ENCODE results near the gene GATA5.

The GATA5 gene

DNA sequence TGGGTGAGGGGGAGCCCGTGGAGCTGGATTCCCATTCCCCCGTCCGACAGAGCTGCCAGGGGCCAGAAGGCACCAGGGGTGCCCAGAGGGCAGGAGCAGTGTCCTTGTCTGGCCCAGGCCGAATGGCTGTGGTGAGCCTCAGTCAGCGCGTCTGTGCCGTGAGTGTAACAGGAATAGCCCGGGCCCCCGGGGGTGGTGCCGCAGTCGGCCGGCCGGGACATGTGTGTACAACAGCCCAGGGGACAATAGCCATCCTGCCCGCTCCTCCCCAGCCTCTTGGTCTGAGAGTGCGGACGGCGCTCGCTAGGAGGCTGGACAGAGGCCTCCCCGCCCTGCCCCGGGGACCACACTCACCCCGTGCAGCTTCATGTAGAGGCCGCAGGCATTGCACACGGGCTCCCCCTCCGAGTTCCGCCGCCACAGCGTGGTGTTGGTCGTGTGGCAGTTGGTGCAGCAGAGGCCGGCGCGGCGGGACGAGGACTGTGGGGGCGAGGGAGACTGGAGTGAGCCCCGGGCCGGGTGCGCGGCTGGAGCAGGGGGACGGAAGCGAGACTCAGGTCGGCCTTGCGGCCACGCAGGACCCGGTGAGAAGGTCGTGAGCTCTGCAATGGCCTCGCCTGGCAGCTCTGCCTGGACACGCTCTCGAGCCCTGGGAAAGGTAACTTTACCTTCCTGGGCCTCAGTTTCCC, 9.6 kb downstream of the GATA5 start:
- no peak for ATAC-seq (replicated peaks)
- Mint-ChIP-seq H3K4me1 (no peaks in the 10 kb centered on the region), H3K9me3 (no peaks in the 10 kb centered on the region), H3K27ac (no peak overlapping the region), H3K27me3 (peaks cover 22 to 23% of the 10 kb centered on the region in 2 donors), H3K36me3 (no peaks in the 10 kb centered on the region), H3K4me3 (no peak overlapping the region)
- no peak for DNase-seq

GRCh38 chr20:62464990-62465389, 10.8 kb downstream of the GATA5 start:
- no peaks in the 10 kb centered on the region for H3K36me3 Mint-ChIP-seq
- H3K27ac Mint-ChIP-seq: no peak overlapping the region
- H3K9me3 Mint-ChIP-seq: no peaks in the 10 kb centered on the region
- no peaks in the 10 kb centered on the region for H3K4me1 Mint-ChIP-seq
- peaks cover 12 to 24% of the 10 kb centered on the region in 2 donors for H3K27me3 Mint-ChIP-seq
- ATAC-seq (replicated peaks) (no peak), DNase-seq (no peak)
- H3K4me3 Mint-ChIP-seq: no peak overlapping the region

DNA sequence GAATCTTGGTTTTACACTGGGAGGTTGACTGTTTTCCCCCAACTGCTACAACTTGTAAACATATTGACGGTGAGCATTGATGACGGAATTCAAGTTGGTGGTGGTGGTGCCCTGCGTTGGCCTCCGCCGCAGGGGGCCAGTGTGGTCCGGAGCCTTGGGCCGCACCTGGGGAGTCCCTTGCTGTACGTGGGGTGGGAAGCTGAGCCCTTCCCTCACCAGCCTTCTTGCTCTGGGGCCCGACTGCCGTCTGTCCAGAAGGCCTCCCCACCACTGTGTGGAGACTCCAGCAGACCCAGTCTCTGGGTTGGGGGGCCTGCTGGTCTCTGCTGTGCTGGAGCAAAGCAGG, 11.4 kb downstream of the GATA5 start:
- DNase-seq: no peak
- Mint-ChIP-seq H3K27me3 (peaks cover 7 to 18% of the 10 kb centered on the region in 2 donors), H3K4me3 (no peak overlapping the region), H3K27ac (no peak overlapping the region), H3K4me1 (no peaks in the 10 kb centered on the region), H3K9me3 (no peaks in the 10 kb centered on the region), H3K36me3 (no peaks in the 10 kb centered on the region)
- no peak for ATAC-seq (replicated peaks)

DNA sequence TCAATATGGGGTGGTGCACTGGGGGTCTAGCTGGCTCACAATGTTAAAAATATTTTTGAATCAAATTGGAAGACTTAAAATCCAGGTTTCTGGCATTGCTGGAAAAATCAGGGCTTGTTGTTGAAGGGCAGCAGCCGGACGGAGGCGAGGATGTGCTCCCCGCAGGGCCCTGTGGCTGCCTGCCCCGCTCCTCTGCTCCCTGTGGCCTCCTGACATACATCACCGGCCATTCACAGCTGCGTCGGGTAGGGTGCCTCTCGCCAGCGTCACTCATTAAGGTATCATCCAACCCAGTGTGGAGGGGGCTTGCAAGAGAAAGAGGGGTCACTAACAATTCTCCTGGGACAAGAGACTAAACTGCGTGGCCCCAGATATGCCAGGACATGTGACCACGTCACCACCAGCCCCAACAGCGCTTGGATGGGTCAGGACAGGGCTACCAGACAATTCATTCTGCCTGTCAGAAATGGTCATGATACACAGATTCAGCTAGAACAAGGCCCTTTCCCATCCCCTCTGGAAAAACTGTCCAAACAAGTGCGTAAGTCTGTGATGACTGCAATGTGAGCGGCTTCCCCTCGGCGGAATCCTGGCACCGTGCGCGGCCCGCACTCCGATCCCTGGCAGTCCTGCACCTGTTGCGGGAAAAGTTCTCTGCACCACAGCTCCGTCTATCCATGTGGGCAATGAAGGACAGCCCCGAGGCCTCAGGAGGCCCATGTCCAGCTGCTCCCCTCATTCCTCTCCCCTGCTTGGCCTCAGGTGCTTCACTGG, 12.0 kb downstream of the GATA5 start:
- ATAC-seq (replicated peaks): no peak
- Mint-ChIP-seq H3K4me1 (no peaks in the 10 kb centered on the region), H3K27me3 (peaks cover 3 to 14% of the 10 kb centered on the region in 2 donors), H3K27ac (no peak overlapping the region), H3K9me3 (no peaks in the 10 kb centered on the region), H3K36me3 (no peaks in the 10 kb centered on the region), H3K4me3 (no peak overlapping the region)
- no peak for DNase-seq

DNA sequence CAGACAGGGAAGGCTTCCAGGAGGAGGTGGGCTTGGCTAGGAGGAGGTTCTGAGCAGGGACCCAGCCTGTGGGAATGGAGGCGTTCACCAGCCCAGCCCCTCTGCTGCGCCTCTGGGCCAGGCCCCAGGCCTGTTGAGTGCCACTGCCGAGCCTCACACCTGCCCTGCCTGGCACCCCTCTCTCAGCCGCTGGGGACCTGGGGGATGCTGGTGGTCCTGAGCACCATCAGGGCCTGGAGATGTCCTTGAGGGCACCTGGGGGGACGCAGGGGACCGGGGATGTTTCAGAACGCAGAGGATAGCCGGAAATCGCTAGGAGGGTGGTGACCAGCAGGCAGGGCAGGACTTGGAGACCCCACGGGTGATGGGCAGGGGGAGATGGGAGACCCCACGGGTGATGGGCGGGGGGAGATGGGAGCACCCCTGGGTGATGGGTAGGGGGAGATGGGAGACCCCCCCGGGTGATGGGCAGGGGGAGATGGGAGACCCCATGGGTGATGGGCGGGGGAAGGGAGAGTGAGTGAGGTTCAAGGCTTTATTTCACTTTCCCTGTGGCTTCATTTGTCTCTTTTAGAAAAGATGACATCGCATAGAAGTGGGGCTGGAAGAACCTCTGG, 12.7 kb downstream of the GATA5 start:
- DNase-seq: no peak
- Mint-ChIP-seq H3K4me1 (peaks cover 0 to 2% of the 10 kb centered on the region in 2 donors), H3K4me3 (no peak overlapping the region), H3K9me3 (no peaks in the 10 kb centered on the region), H3K36me3 (no peaks in the 10 kb centered on the region), H3K27me3 (peaks cover 4 to 14% of the 10 kb centered on the region in 2 donors), H3K27ac (no peak overlapping the region)
- ATAC-seq (replicated peaks): no peak

GRCh38 chr20:62461834-62462233, 14.0 kb downstream of the GATA5 start:
- no peak overlapping the region for H3K4me3 Mint-ChIP-seq
- no peak overlapping the region for H3K27ac Mint-ChIP-seq
- H3K9me3 Mint-ChIP-seq: no peaks in the 10 kb centered on the region
- DNase-seq: no peak
- H3K4me1 Mint-ChIP-seq: peaks cover 0 to 2% of the 10 kb centered on the region in 2 donors
- H3K36me3 Mint-ChIP-seq: no peaks in the 10 kb centered on the region
- ATAC-seq (replicated peaks): no peak
- H3K27me3 Mint-ChIP-seq: peaks cover 6 to 25% of the 10 kb centered on the region in 2 donors

- Mint-ChIP-seq H3K27ac (no peak overlapping the region), H3K36me3 (no peaks in the 10 kb centered on the region), H3K9me3 (no peaks in the 10 kb centered on the region), H3K4me3 (no peak overlapping the region), H3K4me1 (peaks cover 0 to 2% of the 10 kb centered on the region in 2 donors), H3K27me3 (peaks cover 9 to 31% of the 10 kb centered on the region in 2 donors)
- ATAC-seq (replicated peaks) (no peak), DNase-seq (no peak)
Measured at GRCh38 chr20:62461157-62461556, 14.6 kb downstream of the GATA5 start.

GRCh38 chr20:62460678-62461077, 15.1 kb downstream of the GATA5 start:
- H3K4me1 Mint-ChIP-seq: peaks cover 0 to 2% of the 10 kb centered on the region in 2 donors
- H3K27ac Mint-ChIP-seq: no peak overlapping the region
- no peaks in the 10 kb centered on the region for H3K9me3 Mint-ChIP-seq
- no peak overlapping the region for H3K4me3 Mint-ChIP-seq
- H3K36me3 Mint-ChIP-seq: no peaks in the 10 kb centered on the region
- H3K27me3 Mint-ChIP-seq: peaks cover 11 to 34% of the 10 kb centered on the region in 2 donors
- no peak for ATAC-seq (replicated peaks)
- no peak for DNase-seq

- DNase-seq (no peak), ATAC-seq (replicated peaks) (no peak)
- Mint-ChIP-seq H3K27me3 (peaks cover 14 to 38% of the 10 kb centered on the region in 2 donors), H3K4me3 (no peak overlapping the region), H3K9me3 (no peaks in the 10 kb centered on the region), H3K36me3 (no peaks in the 10 kb centered on the region), H3K27ac (no peak overlapping the region), H3K4me1 (peaks cover 0 to 2% of the 10 kb centered on the region in 2 donors)
Measured at GRCh38 chr20:62459488-62459887, 16.3 kb downstream of the GATA5 start.

GRCh38 chr20:62458275-62459251, 17.2 kb downstream of the GATA5 start:
- H3K4me1 Mint-ChIP-seq: peaks cover 0 to 2% of the 10 kb centered on the region in 2 donors
- H3K27ac Mint-ChIP-seq: no peak overlapping the region
- peaks cover 15 to 45% of the 10 kb centered on the region in 2 donors for H3K27me3 Mint-ChIP-seq

GRCh38 chr20:62457831-62458230, 18.0 kb downstream of the GATA5 start:
- Mint-ChIP-seq H3K27ac (no peak overlapping the region), H3K4me1 (peaks cover 0 to 2% of the 10 kb centered on the region in 2 donors), H3K4me3 (no peak overlapping the region), H3K36me3 (no peaks in the 10 kb centered on the region), H3K27me3 (peaks cover 19 to 52% of the 10 kb centered on the region in 2 donors), H3K9me3 (no peaks in the 10 kb centered on the region)
- DNase-seq (no peak), ATAC-seq (replicated peaks) (no peak)

More at GRCh38 chr20:62458275-62459251, 17.2 kb downstream of the GATA5 start:
- ATAC-seq (replicated peaks) (no peak), DNase-seq (no peak)
- H3K9me3 Mint-ChIP-seq: no peaks in the 10 kb centered on the region
- H3K36me3 Mint-ChIP-seq: no peaks in the 10 kb centered on the region
- no peak overlapping the region for H3K4me3 Mint-ChIP-seq

GRCh38 chr20:62457098-62457497, 18.7 kb downstream of the GATA5 start:
- ATAC-seq (replicated peaks): no peak
- peaks cover 23 to 58% of the 10 kb centered on the region in 2 donors for H3K27me3 Mint-ChIP-seq

GRCh38 chr20:62455929-62456328, 19.9 kb downstream of the GATA5 start:
- peaks cover 0 to 2% of the 10 kb centered on the region in 2 donors for H3K4me1 Mint-ChIP-seq
- no peak for DNase-seq
- H3K4me3 Mint-ChIP-seq: no peak overlapping the region
- H3K36me3 Mint-ChIP-seq: no peaks in the 10 kb centered on the region
- no peak for ATAC-seq (replicated peaks)
- H3K27me3 Mint-ChIP-seq: peaks cover 26 to 58% of the 10 kb centered on the region in 2 donors
- no peak overlapping the region for H3K27ac Mint-ChIP-seq
- no peaks in the 10 kb centered on the region for H3K9me3 Mint-ChIP-seq

More at GRCh38 chr20:62457098-62457497, 18.7 kb downstream of the GATA5 start:
- H3K4me3 Mint-ChIP-seq: no peak overlapping the region
- no peaks in the 10 kb centered on the region for H3K36me3 Mint-ChIP-seq
- no peaks in the 10 kb centered on the region for H3K9me3 Mint-ChIP-seq
- H3K27ac Mint-ChIP-seq: no peak overlapping the region
- peaks cover 0 to 2% of the 10 kb centered on the region in 2 donors for H3K4me1 Mint-ChIP-seq
- no peak for DNase-seq

All from stimulated activated naive B cell treated with anti-CD40 and anti-IgM and Interleukin-4, amounts not matched to agents 10 μg/mL and 1 μg/mL and 100 μg/mL, for 72 hours (primary cell).